Activated CD4-positive, CD25-positive, alpha-beta regulatory T cell treated with anti-CD3 and anti-CD28 coated beads, Interleukin-2, amount 50 U/mL, for 16 hours (primary cell): ENCODE results near the gene TTC7B.

Source experiments
- DNase-seq: peaks from one replicate; pipeline ENCODE4 v3.0.0-alpha.2; 2020; ENCODE audit warnings: low read depth, low spot score

The TTC7B gene

GRCh38 chr14:90511795-90512328, 304.4 kb downstream of the TTC7B start:
- no peak for DNase-seq

GRCh38 chr14:90511252-90511651, 305.0 kb downstream of the TTC7B start:
- DNase-seq: no peak

- no peak for DNase-seq
Measured at GRCh38 chr14:90510159-90510558, 306.1 kb downstream of the TTC7B start.

GRCh38 chr14:90509403-90509802, 306.8 kb downstream of the TTC7B start:
- no peak for DNase-seq

GRCh38 chr14:90508536-90509254, 307.5 kb downstream of the TTC7B start:
- DNase-seq: no peak

- no peak for DNase-seq
Measured at GRCh38 chr14:90508036-90508435, 308.2 kb downstream of the TTC7B start.

- no peak for DNase-seq
Measured at GRCh38 chr14:90507428-90507827, 308.8 kb downstream of the TTC7B start.

- DNase-seq: no peak
Measured at GRCh38 chr14:90506748-90507147, 309.5 kb downstream of the TTC7B start.

- no peak for DNase-seq
Measured at GRCh38 chr14:90505531-90505930, 310.7 kb downstream of the TTC7B start.

- no peak for DNase-seq
Measured at GRCh38 chr14:90504643-90505042, 311.6 kb downstream of the TTC7B start.

- DNase-seq: no peak
Measured at GRCh38 chr14:90503582-90503981, 312.6 kb downstream of the TTC7B start.

GRCh38 chr14:90502760-90503159, 313.5 kb downstream of the TTC7B start:
- DNase-seq: no peak

- no peak for DNase-seq
Measured at GRCh38 chr14:90500665-90501370, 315.4 kb downstream of the TTC7B start.

GRCh38 chr14:90499908-90500664, 316.1 kb downstream of the TTC7B start:
- no peak for DNase-seq

GRCh38 chr14:90499121-90499520, 317.1 kb downstream of the TTC7B start:
- no peak for DNase-seq

- no peak for DNase-seq
Measured at GRCh38 chr14:90498198-90498597, 318.0 kb downstream of the TTC7B start.

GRCh38 chr14:90496379-90496778, 319.9 kb downstream of the TTC7B start:
- no peak for DNase-seq

- no peak for DNase-seq
Measured at GRCh38 chr14:90495357-90496276, 320.6 kb downstream of the TTC7B start.

- no peak for DNase-seq
Measured at GRCh38 chr14:90491911-90492531, 324.2 kb downstream of the TTC7B start.

GRCh38 chr14:90491221-90491885, 324.9 kb downstream of the TTC7B start:
- no peak for DNase-seq
